COR-L47 (cell line): ENCODE measurements around the gene ANKRD36B.
"Not testable (repeated sequence)": the region's sequence is repeated elsewhere in the genome, so short reads cannot be mapped to it uniquely, and the experiment has no call there.

Source experiments
- DNase-seq: peaks from one replicate; lab custom pipeline; 2025; lab: John Stamatoyannopoulos, UW

The ANKRD36B gene

DNA sequence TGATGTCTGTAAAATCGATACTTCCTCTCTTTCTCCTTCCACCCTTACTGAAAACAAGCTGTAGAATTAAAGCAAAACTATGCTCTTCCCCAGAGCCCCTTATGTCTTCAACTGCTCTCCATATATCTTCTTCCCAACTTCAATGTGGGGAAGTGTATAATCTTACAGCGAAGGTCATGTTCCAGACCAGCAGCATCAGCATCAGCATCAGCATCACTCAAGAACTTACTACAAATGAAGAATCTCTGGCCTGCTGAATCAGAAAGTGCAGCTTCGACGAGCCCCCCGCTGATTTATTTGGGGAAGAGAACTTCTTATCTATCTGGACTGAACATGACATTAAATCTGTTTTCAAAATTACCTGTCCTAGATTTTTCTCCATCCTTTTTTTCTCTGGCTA lies 40.6 kb downstream of the ANKRD36B start:
- DNase-seq, result not testable (repeated sequence)

GRCh38 chr2:97548536-97548935 lies 41.1 kb downstream of the ANKRD36B start:
- not testable (repeated sequence) for DNase-seq

- DNase-seq, result no peak
Measured at GRCh38 chr2:97546711-97547110, 43.0 kb downstream of the ANKRD36B start.

GRCh38 chr2:97544911-97545310 lies 44.8 kb downstream of the ANKRD36B start:
- not testable (repeated sequence) for DNase-seq

- DNase-seq, result not testable (repeated sequence)
Measured at GRCh38 chr2:97525904-97526303, 63.8 kb downstream of the ANKRD36B start.

GRCh38 chr2:97523816-97524215 lies 65.9 kb downstream of the ANKRD36B start:
- DNase-seq, result not testable (repeated sequence)

- DNase-seq, result not testable (repeated sequence)
Measured at GRCh38 chr2:97522916-97523555, 66.6 kb downstream of the ANKRD36B start.

DNA sequence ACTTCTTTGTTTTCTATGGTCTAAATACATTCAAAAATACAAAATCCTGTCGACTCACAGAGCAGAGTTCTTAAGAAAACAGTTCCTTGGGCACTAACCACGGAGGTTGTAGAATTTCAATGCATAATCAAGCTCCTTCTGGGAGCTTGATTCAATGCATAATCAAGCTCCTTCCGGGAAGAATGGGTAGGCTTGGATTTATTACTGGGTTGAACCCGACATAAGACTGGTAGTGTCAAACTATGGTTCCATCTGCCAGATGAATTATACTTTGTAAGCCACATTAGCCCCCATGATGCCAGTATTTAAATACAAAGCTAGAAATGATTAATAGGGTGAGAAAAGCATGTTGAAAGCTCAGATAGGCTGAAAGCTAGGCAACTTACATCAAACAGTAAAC lies 94.0 kb downstream of the ANKRD36B start:
- DNase-seq, result not testable (repeated sequence)

GRCh38 chr2:97490141-97490540 lies 99.5 kb downstream of the ANKRD36B start:
- not testable (repeated sequence) for DNase-seq
